ES-I3 (cell line): ENCODE measurements around the gene MIPOL1.
"Not testable (repeated sequence)": the region's sequence is repeated elsewhere in the genome, so short reads cannot be mapped to it uniquely, and the experiment has no call there.

Source experiments
- H3K36me3 ChIP-seq: 2 replicates; pipeline ENCODE4 v1.6.1; 2013; ENCODE audit warnings: mild to moderate bottlenecking, low read length, control low read depth, moderate library complexity; ENCODE audit not compliant: insufficient read depth
- H3K4me1 ChIP-seq: 2 replicates; pipeline ENCODE4 v1.6.1; 2013; ENCODE audit warnings: mild to moderate bottlenecking, control low read depth, low read length; ENCODE audit not compliant: insufficient read depth
- H3K9ac ChIP-seq: 2 replicates; pipeline ENCODE4 v1.6.1; 2013; ENCODE audit warnings: low read depth, mild to moderate bottlenecking, low read length, moderate library complexity
- H3K9me3 ChIP-seq: 2 replicates; pipeline ENCODE4 v1.6.1; 2013; ENCODE audit warnings: mild to moderate bottlenecking, low read length, moderate library complexity; ENCODE audit not compliant: control insufficient read depth, insufficient read depth

The MIPOL1 gene

DNA sequence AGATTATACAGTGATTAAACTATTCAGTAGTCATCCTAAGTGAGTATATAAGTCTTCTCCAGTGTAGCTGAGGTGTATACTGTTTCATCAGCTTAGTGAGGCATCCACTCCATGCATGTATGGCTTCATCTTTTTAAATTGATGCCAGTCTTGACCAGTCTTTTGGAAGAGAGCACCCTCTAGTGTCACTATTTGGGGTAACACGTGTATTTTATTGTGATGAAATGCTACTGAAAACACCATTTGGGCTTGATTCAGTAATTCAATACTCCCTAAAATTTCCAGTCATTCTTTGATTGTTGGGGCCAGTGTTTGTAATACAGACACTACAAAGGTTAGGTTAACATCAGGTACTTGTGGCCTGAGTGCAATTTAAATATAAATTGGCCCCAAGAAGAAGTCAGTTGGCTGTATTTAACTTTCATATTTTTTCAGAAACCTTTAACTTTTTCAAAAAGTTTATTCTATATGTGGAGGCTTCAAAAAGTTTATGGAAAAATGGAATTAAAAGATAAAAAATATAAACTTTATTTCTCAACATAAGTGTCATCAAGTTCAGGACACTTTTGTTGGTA is 35.3 kb downstream of the MIPOL1 start:
- H3K9ac ChIP-seq, result no peak overlapping the region
- H3K36me3 ChIP-seq, result no peaks in the 10 kb centered on the region
- no peaks in the 10 kb centered on the region for H3K4me1 ChIP-seq
- no peaks in the 10 kb centered on the region for H3K9me3 ChIP-seq

GRCh38 chr14:37234222-37234621 is 36.5 kb downstream of the MIPOL1 start:
- Histone ChIP-seq H3K36me3 (no peaks in the 10 kb centered on the region), H3K9ac (no peak overlapping the region), H3K4me1 (no peaks in the 10 kb centered on the region), H3K9me3 (no peaks in the 10 kb centered on the region)

GRCh38 chr14:37236044-37236443 is 38.3 kb downstream of the MIPOL1 start:
- H3K9me3 ChIP-seq, H3K4me1 ChIP-seq, H3K36me3 ChIP-seq, H3K9ac ChIP-seq: not testable (repeated sequence)

DNA sequence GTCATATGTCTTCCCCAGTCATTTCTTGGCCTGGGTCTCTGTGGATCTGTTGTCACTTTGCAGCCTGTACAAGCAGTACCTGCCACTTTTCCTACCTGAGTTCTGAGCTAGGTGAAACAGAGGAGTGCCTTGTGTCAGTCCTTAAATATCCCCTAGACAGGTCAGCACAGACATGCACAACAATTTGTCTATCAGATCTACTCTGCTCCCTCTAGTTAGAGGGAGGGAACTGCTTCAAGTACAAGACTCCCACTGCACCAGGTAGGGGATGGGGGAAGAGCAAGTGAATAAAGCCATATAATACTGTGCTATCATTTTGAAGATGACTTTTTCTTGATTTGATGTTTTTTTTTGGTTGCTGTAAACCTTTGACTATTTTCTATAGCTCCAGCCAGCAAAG is 39.4 kb downstream of the MIPOL1 start:
- Histone ChIP-seq H3K4me1 (peaks cover 6% of the 10 kb centered on the region), H3K9me3 (no peaks in the 10 kb centered on the region), H3K36me3 (no peaks in the 10 kb centered on the region), H3K9ac (no peak overlapping the region)

- no peak overlapping the region for H3K9ac ChIP-seq
- H3K9me3 ChIP-seq, result no peaks in the 10 kb centered on the region
- H3K4me1 ChIP-seq, result peaks cover 6% of the 10 kb centered on the region
- H3K36me3 ChIP-seq, result no peaks in the 10 kb centered on the region
Observed at GRCh38 chr14:37237735-37238200, 40.0 kb downstream of the MIPOL1 start.

DNA sequence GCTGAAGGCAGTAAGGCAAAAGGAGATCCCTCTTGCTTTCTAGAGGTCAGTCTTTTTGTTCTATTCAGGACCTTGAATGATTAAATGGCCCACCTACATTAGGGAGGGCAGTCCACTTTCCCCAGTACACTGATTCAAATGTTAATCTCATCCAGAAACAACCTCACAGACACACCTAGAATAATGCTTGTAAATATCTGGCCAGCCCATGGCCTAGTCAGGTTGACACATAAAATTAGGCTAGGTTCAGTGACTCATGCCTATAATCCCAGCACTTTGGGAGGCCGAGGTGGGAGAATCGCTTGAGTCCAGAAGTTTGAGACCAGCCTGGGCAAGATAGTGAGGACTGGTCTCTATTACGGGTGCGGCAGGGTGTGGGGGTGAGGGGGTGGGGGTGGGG is 43.5 kb downstream of the MIPOL1 start:
- Histone ChIP-seq H3K9ac (no peak overlapping the region), H3K36me3 (no peaks in the 10 kb centered on the region), H3K4me1 (peaks cover 6% of the 10 kb centered on the region), H3K9me3 (no peaks in the 10 kb centered on the region)

- no peaks in the 10 kb centered on the region for H3K36me3 ChIP-seq
- H3K9me3 ChIP-seq, result no peaks in the 10 kb centered on the region
- H3K9ac ChIP-seq, result no peak overlapping the region
Observed at GRCh38 chr14:37246427-37246829, 48.7 kb downstream of the MIPOL1 start.

GRCh38 chr14:37247791-37248461 is 50.2 kb downstream of the MIPOL1 start:
- Histone ChIP-seq H3K4me1 (no peaks in the 10 kb centered on the region), H3K9ac (no peak overlapping the region), H3K9me3 (no peaks in the 10 kb centered on the region), H3K36me3 (no peaks in the 10 kb centered on the region)

More at GRCh38 chr14:37246427-37246829, 48.7 kb downstream of the MIPOL1 start:
- no peaks in the 10 kb centered on the region for H3K4me1 ChIP-seq

- H3K36me3 ChIP-seq, result no peaks in the 10 kb centered on the region
- H3K4me1 ChIP-seq, result no peaks in the 10 kb centered on the region
- H3K9ac ChIP-seq, result no peak overlapping the region
- no peaks in the 10 kb centered on the region for H3K9me3 ChIP-seq
Observed at GRCh38 chr14:37251775-37252174, 54.0 kb downstream of the MIPOL1 start.

GRCh38 chr14:37252434-37252833 is 54.7 kb downstream of the MIPOL1 start:
- H3K36me3 ChIP-seq, result no peaks in the 10 kb centered on the region
- H3K4me1 ChIP-seq, result peaks cover under 1% of the 10 kb centered on the region; the same call in 1 of the 2 replicates
- no peak overlapping the region for H3K9ac ChIP-seq
- no peaks in the 10 kb centered on the region for H3K9me3 ChIP-seq

- Histone ChIP-seq H3K36me3 (no peaks in the 10 kb centered on the region), H3K9me3 (no peaks in the 10 kb centered on the region), H3K9ac (no peak overlapping the region), H3K4me1 (peaks cover 6% of the 10 kb centered on the region; the same call in 1 of the 2 replicates)
Observed at GRCh38 chr14:37253905-37254304, 56.2 kb downstream of the MIPOL1 start.

GRCh38 chr14:37254411-37254947 is 56.7 kb downstream of the MIPOL1 start:
- Histone ChIP-seq H3K36me3 (no peaks in the 10 kb centered on the region), H3K4me1 (peaks cover 6% of the 10 kb centered on the region; the same call in 1 of the 2 replicates), H3K9me3 (no peaks in the 10 kb centered on the region), H3K9ac (no peak overlapping the region)

- Histone ChIP-seq H3K9ac (no peak overlapping the region), H3K9me3 (no peaks in the 10 kb centered on the region), H3K36me3 (no peaks in the 10 kb centered on the region), H3K4me1 (peaks cover 6% of the 10 kb centered on the region; the same call in 1 of the 2 replicates)
Observed at GRCh38 chr14:37257501-37258070, 59.8 kb downstream of the MIPOL1 start.

DNA sequence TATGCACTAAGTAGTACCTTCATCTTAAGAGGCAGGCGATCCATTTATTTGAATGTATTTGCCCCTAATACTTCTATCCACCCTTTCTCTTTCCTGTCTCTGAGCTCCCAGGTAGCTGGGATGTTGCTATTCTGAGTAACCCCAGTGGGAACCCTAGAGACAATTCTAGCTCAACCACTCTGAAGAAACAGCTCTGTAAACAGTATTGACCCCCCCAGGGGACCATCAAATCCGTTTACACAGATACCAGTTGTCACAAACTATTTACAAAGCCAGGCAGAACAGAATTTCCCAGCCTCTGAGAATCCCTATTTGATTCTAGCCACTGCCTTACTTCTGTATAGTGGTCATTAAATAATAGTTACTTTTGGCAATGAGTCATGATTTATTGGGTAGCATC is 64.9 kb downstream of the MIPOL1 start:
- Histone ChIP-seq H3K4me1 (peaks cover 3% of the 10 kb centered on the region; the same call in 1 of the 2 replicates), H3K36me3 (no peaks in the 10 kb centered on the region), H3K9ac (no peak overlapping the region), H3K9me3 (no peaks in the 10 kb centered on the region)
